GM18868 (cell line): Measurements from ENCODE around the gene SLC7A11.
A peak's percentile ranks its signal among the peaks of the same experiment; 100 is the strongest.

Experiments used
- ATAC-seq: cut with Tn5 transposase; IDR thresholded peaks from one replicate; pipeline ENCODE4 v1.9.1; 2021; ENCODE audit warnings: mild to moderate bottlenecking, moderate library complexity; ENCODE audit not compliant: unreplicated experiment

SLC7A11 gene

DNA sequence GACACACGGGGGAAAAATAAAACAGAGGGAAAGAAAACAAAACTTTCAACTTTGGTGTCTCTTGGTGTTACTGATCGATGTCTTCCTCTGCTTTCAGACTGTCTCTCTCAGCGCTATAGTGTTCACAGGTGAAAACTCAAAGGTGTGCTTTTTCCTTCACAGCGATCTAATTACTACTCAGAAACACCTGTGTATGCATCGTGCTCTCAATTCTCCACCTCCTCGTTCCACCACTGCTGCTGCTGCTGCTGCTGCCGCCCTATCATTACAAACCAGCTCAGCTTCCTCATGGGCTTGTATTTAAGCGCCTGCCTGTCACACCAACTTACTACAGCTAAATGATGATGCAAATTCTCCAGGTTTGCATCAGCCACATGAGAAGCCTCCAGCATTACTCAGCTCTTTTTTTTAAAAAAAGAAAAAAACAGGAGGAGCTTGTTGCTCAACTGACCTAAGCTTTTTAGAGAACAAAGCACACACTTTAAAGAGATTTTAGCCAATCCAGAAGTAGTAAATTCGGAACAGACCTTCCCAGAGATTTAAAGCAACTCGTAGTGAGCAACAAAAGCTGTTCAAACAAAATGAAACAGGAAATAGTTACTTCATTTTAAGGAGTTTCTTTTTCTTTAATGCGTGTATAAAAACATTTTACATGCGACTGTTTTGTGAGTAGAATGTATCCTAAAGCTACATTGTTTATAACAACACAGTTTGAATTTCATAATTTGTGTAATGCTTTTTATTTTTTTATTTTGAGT, at the start of gene SLC7A11:
TSS of gene SLC7A11 (minus strand) at position 274 of the 758 bp plus-strand sequence. CDS start 280 bp downstream, outside the sequence.
- peak; percentile 98 for ATAC-seq

- no peak for ATAC-seq
Observed at GRCh38 chr4:138291431-138291830, 49.3 kb upstream of the SLC7A11 start.

- no peak for ATAC-seq
Observed at GRCh38 chr4:138290805-138291204, 48.7 kb upstream of the SLC7A11 start.

DNA sequence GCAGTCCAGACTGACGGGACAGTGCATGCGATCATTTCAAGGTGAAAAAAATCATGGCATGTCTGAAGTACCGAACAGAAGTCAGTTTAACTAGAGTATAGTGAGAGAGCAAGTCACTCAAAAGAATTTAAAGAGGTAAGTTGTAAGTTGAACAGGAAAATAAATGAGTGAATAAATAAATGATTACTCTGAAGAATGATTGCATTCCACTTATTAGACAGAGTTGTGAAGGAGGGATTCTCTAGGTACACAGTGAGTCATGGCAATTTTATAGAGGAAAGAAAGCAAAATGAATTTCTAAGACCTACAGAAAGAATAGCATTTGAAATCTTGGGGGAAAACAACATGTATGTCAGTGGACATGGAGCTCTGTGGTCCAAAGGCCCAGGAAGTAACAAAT, 37.1 kb upstream of the SLC7A11 start:
- no peak for ATAC-seq

DNA sequence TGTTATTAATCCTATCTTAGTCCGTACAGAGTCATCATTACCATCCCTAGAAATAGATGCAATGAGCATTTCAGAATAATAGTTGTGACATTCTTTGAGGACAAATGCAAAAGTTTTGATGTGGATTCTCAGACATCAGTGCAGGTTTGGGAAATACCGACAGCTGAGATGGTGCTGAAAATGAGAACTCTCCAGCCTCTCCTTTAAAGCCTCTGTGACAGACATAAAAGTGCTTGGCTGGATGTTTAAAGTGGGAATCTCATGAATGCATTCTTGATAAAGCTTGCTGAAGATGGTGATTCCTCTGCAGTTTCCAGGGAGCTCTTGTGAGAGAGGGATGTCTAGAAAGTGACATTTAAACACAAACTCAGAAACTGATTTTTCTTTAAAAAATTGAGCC, 35.0 kb upstream of the SLC7A11 start:
- no peak for ATAC-seq

DNA sequence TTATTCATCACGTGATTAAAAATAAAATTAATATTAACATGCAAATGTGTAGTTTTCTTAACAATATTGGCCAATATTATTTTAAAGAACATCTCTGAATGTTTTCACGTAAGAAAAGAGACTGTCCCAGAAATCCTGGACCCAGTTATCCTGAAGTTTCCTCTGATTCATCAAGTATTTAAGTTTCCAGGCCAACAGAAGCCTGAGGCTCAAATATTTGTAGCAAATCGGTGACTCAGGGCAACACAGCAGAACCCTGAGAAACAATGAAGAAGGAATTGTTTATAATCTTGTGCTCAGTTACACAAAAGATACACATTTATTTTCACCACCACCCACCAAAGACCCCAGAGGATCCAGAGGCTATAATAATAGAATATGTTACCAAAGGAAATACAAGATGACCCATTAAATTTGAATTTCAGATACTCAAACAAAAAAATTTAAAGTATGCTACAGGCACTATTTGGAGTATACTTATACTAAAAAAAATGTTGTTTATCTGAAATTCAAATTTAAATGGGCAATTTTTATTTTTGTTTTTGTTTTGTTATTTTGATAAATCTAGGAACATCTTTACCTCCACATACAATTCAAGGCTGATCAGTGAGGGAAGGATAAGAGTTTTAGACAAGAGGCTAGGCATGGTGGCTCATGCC, 33.9 kb upstream of the SLC7A11 start:
- no peak for ATAC-seq

DNA sequence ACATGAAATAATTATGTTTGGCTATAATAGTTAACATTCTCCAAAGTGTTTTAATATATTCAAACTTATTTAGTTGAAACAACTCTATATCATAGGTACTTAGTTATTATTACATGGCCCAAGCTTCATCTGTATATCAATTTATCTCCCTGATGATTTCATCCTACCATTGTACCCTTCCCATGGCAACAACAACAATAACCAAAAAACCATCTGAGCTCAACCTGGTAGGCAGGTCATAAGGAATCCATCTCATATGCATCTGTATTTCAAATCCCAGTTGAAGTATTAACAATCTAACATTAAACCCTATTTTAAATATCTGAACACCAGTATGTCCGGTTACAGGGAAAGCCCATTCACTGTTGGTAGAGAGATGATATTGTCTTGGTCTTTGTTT, 33.1 kb upstream of the SLC7A11 start:
- ATAC-seq: no peak

- no peak for ATAC-seq
Observed at GRCh38 chr4:138269175-138269574, 27.0 kb upstream of the SLC7A11 start.

DNA sequence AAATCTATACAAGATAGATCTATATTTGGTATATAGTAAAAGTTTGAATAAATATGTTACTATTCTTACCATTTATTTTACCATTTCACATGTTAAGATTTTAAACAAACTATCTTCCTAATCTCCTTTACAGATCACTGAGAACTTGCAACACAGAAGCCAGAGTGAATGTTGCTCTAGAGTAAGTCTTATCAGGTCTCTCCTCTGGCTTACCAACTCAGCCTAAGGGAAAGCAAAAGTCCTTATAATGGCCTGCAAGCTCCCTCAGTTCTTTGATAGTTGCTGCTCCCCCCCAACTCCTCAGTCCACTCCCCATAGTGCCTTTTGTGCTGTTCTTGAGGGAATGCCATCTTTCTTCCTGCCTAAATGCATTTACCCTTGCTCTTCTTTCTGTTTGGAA, 25.7 kb upstream of the SLC7A11 start:
- ATAC-seq: no peak

DNA sequence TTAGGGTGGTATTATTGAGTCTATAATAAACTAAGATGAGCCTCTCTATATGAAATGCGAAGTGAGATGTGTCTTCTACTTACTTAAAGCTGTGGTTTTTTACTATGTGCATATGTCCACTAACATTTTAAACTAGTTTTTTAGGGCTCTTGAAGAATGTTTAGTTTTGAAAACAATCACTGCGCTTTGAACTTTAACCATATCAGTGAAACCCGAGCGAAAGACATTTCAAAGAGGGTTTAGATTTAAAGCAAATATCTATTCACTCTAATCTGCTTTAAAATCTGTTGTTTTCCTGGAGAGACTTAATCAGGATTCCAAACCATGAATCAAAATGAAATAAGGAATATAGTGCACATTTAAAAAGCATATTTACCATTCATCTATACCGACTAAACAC, 24.8 kb upstream of the SLC7A11 start:
- no peak for ATAC-seq

GRCh38 chr4:138263247-138263816, 21.2 kb upstream of the SLC7A11 start:
- no peak for ATAC-seq

GRCh38 chr4:138262469-138262868, 20.3 kb upstream of the SLC7A11 start:
- no peak for ATAC-seq

GRCh38 chr4:138262030-138262429, 19.9 kb upstream of the SLC7A11 start:
- no peak for ATAC-seq

- ATAC-seq: no peak
Observed at GRCh38 chr4:138259824-138260223, 17.7 kb upstream of the SLC7A11 start.

- ATAC-seq: no peak
Observed at GRCh38 chr4:138259271-138259670, 17.1 kb upstream of the SLC7A11 start.

- no peak for ATAC-seq
Observed at GRCh38 chr4:138256608-138257007, 14.5 kb upstream of the SLC7A11 start.

GRCh38 chr4:138255917-138256597, 13.9 kb upstream of the SLC7A11 start:
- no peak for ATAC-seq

DNA sequence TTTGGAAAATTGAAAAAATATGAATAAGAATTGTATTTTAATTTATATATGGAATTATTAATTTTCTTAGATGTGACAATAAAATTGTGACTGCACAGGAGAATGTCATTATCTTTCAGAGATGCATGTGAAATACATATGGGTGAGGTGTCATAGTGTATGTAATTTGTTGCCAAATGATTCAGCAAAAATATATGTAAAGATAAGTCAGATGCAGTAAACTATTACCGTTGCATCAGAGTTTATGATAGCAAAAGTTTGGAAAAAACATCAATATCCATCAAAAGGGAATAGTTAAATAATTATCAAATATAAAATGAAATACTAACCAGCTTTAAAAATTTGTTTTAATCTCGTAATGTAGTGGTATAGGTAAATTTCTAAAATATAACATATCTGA, 10.4 kb upstream of the SLC7A11 start:
- no peak for ATAC-seq

- no peak for ATAC-seq
Observed at GRCh38 chr4:138251938-138252337, 9.8 kb upstream of the SLC7A11 start.

GRCh38 chr4:138249132-138249531, 7.0 kb upstream of the SLC7A11 start:
- no peak for ATAC-seq

- ATAC-seq: no peak
Observed at GRCh38 chr4:138248058-138248457, 5.9 kb upstream of the SLC7A11 start.

GRCh38 chr4:138247643-138248042, 5.5 kb upstream of the SLC7A11 start:
- ATAC-seq: no peak
